Smooth muscle cell (in vitro differentiated cells): ENCODE measurements around the gene CD274. TPM values are rescaled to one million over a fixed set of nuclear protein-coding genes. Genes with fewer than 3 reads are reported as not detected.

Source experiments
- DNase-seq: peaks from one replicate; lab custom pipeline; 2025; ENCODE audit not compliant: unreplicated experiment; lab: John Stamatoyannopoulos, UW
- H2AFZ ChIP-seq: fragments of 200-600 bp; sonication (generic); 2 replicates; pipeline ENCODE4 v1.6.0; 2016; ENCODE audit warnings: antibody characterized with exemption, low read depth, mild to moderate bottlenecking
- H3F3A ChIP-seq: fragments of 200-600 bp; sonication (generic); 2 replicates; pipeline ENCODE4 v1.6.0; 2017; ENCODE audit warnings: antibody characterized with exemption, low read depth
- H3K27ac ChIP-seq: fragments of 200-600 bp; sonication (generic); 2 replicates; pipeline ENCODE4 v1.5.1; 2016; ENCODE audit warnings: low read depth, mild to moderate bottlenecking
- H3K27me3 ChIP-seq: fragments of 200-600 bp; sonication (generic); 2 replicates; pipeline ENCODE4 v1.6.1; 2016; ENCODE audit warnings: low read depth, mild to moderate bottlenecking
- H3K36me3 ChIP-seq: fragments of 200-600 bp; sonication (generic); 2 replicates; pipeline ENCODE4 v1.5.1; 2016; ENCODE audit warnings: low read depth
- H3K4me1 ChIP-seq: fragments of 200-600 bp; sonication (generic); 2 replicates; pipeline ENCODE4 v1.5.1; 2016; ENCODE audit warnings: low read depth
- H3K4me2 ChIP-seq: fragments of 200-600 bp; sonication (generic); 2 replicates; pipeline ENCODE4 v1.6.0; 2016; ENCODE audit warnings: mild to moderate bottlenecking
- H3K4me3 ChIP-seq: fragments of 200-600 bp; sonication (generic); 2 replicates; pipeline ENCODE4 v1.5.1; 2016; ENCODE audit warnings: mild to moderate bottlenecking
- H3K79me2 ChIP-seq: fragments of 200-600 bp; sonication (generic); 2 replicates; pipeline ENCODE4 v1.6.0; 2016; ENCODE audit warnings: low read depth, mild to moderate bottlenecking
- H3K9ac ChIP-seq: fragments of 200-600 bp; sonication (generic); 2 replicates; pipeline ENCODE4 v1.6.0; 2016; ENCODE audit warnings: low read depth
- H3K9me3 ChIP-seq: fragments of 200-600 bp; sonication (generic); replicated peaks from 2 replicates; pipeline ENCODE4 v1.5.1; 2016; ENCODE audit warnings: low read depth
- H4K20me1 ChIP-seq: fragments of 200-600 bp; sonication (generic); 2 replicates; pipeline ENCODE4 v1.6.0; 2016; ENCODE audit warnings: low read depth
- CTCF ChIP-seq: fragments of 200-600 bp; sonication (generic); IDR thresholded peaks from 2 replicates; pipeline ENCODE4 v1.5.1; 2017; ENCODE audit warnings: borderline replicate concordance, mild to moderate bottlenecking, antibody characterized with exemption; ENCODE audit not compliant: insufficient read depth, poor library complexity, severe bottlenecking
- WGBS: methylation state at CpG from one replicate; pipeline ENCODE4 v1.1.7; 2016; ENCODE audit warnings: low lambda C conversion rate; 5-methylcytosine and 5-hydroxymethylcytosine counted together
- polyA plus RNA-seq: library from polyadenylated mRNA; unstranded; fragments of >200 nt; fragmentation: Nextera tagmentation; extraction: Ambion mirVana; gene quantifications from 2 replicates; pipeline ENCODE4 v1.2.1, GENCODE V29; 2016
- total RNA-seq: library from RNA; depleted of rRNA; stranded (reverse); fragments of >200 nt; gene quantifications from 2 replicates; pipeline ENCODE4 v1.2.3, GENCODE V29; 2014

The CD274 gene
- total and polyA plus RNA-seq, 2 experiments from 2014 or later: 2.3 to 4.0 TPM

GRCh38 chr9:5478206-5478605 is 27.9 kb downstream of the CD274 start:
- TF ChIP-seq CTCF: no peak
- H3F3A ChIP-seq: no peaks in the 10 kb centered on the region
- WGBS: 96% methylated on average over 2 of the region's 2 CpGs

GRCh38 chr9:5479994-5480694 is 29.8 kb downstream of the CD274 start:
- no peak overlapping the region for H3K27ac ChIP-seq
- 63% methylated on average over 3 of the region's 3 CpGs for WGBS

More at GRCh38 chr9:5478206-5478605, 27.9 kb downstream of the CD274 start:
- H3K9ac ChIP-seq: no peak overlapping the region
- no peaks in the 10 kb centered on the region for H4K20me1 ChIP-seq
- H3K4me1 ChIP-seq: no peaks in the 10 kb centered on the region
- no peaks in the 10 kb centered on the region for H3K36me3 ChIP-seq
- no peaks in the 10 kb centered on the region for H3K27me3 ChIP-seq
- no peak overlapping the region for H3K4me2 ChIP-seq
- H3K27ac ChIP-seq: no peak overlapping the region
- H3K4me3 ChIP-seq: no peak overlapping the region
- no peak for DNase-seq
- H3K79me2 ChIP-seq: no peaks in the 10 kb centered on the region
- H3K9me3 ChIP-seq: no peaks in the 10 kb centered on the region
- H2AFZ ChIP-seq: no peak overlapping the region

GRCh38 chr9:5480919-5481318 is 30.6 kb downstream of the CD274 start:
- WGBS: 98% methylated on average over 4 of the region's 4 CpGs
- no peak for TF ChIP-seq CTCF
- no peaks in the 10 kb centered on the region for H4K20me1 ChIP-seq
- no peaks in the 10 kb centered on the region for H3K9me3 ChIP-seq
- H3K79me2 ChIP-seq: no peaks in the 10 kb centered on the region
- no peak overlapping the region for H3K4me2 ChIP-seq
- H3K27me3 ChIP-seq: no peaks in the 10 kb centered on the region
- no peak overlapping the region for H2AFZ ChIP-seq
- no peaks in the 10 kb centered on the region for H3K36me3 ChIP-seq
- H3K9ac ChIP-seq: no peak overlapping the region
- no peak for DNase-seq
- no peak overlapping the region for H3K27ac ChIP-seq
- no peaks in the 10 kb centered on the region for H3F3A ChIP-seq
- H3K4me3 ChIP-seq: no peak overlapping the region
- H3K4me1 ChIP-seq: no peaks in the 10 kb centered on the region

More at GRCh38 chr9:5479994-5480694, 29.8 kb downstream of the CD274 start:
- Histone ChIP-seq H3K27me3 (no peaks in the 10 kb centered on the region), H4K20me1 (no peaks in the 10 kb centered on the region), H2AFZ (peak overlapping the region; percentile 8), H3K9ac (no peak overlapping the region), H3K4me2 (no peak overlapping the region), H3K9me3 (no peaks in the 10 kb centered on the region), H3K4me3 (no peak overlapping the region), H3F3A (no peaks in the 10 kb centered on the region), H3K4me1 (no peaks in the 10 kb centered on the region), H3K36me3 (no peaks in the 10 kb centered on the region), H3K79me2 (no peaks in the 10 kb centered on the region)
- no peak for DNase-seq
- no peak for TF ChIP-seq CTCF
